Skin of body (tissue), 2 donors: Measurements from ENCODE around the gene PRR35. TPM values are rescaled to one million over a fixed set of nuclear protein-coding genes. Genes with fewer than 3 reads are reported as not detected.
"Not testable (repeated sequence)": the region's sequence is repeated elsewhere in the genome, so short reads cannot be mapped to it uniquely, and the experiment has no call there.

Experiments
- DNase-seq: peaks from one replicate; lab custom pipeline; 2025; lab: John Stamatoyannopoulos, UW
- total RNA-seq: library from RNA; depleted of rRNA; stranded (reverse); fragments of >200 nt; gene quantifications from one replicate; pipeline ENCODE4 v1.2.3, GENCODE V29; 2014

PRR35 gene
- total RNA-seq, 1 donor from 2014 or later = not detected

DNA sequence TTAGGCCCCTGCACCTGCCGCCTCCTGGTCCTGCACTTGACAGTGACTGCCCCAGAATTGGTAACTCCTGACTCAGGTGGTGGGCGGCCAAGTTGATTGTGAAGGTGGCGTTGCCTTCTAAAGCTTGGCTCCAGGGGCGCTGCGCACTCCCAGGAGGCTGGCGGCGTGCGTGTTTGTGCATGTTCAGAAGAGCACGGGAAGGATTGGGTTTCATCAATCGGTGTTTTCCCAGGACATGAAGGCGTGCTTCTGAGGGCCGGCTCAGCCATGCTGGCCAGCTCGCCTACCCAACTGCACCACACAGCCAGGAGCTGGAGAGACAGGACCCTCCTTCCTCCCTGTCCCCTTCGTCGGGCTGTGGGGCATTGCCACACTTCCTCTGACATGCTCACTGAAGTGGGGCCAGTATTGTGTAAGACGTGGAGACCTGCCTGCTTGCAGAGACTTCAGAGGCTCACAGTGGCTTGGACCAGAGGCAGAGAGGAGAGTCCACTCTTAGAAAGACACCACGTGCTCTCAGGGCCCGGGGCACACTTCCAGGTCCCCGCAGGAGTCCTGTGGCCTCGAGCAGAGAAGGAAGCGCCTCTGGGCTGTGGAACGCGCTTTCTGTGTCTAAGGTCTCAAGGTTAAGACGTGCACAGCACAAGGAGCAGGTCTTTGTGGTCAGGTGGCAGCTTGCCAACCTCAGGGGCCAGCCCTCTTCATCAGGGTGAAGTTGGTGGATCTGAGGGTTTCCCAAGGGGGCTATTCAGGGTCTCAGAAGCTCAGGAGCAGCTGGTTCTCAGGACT is 32.5 kb downstream of the PRR35 start:
- no peak for DNase-seq

DNA sequence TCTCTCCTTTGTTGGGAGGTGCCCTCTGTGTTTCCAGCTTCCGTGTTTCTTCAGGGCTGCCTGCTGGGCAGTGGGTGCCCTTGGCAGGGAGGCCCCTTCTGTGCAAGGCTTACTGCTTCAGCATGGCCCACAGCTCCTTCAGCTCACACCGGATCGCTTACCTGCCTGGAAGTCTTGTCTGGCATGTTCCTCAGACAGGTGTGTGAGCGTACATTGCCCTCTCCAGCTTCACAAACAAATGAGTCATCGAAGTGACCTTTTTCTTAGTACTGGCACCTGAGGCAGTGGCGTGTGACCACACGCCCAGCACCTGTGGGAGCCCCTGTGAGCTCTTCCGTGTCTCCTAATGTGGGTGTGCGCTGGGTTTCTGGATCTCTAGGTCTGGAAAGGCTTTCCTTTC is 33.2 kb downstream of the PRR35 start:
- no peak for DNase-seq

DNA sequence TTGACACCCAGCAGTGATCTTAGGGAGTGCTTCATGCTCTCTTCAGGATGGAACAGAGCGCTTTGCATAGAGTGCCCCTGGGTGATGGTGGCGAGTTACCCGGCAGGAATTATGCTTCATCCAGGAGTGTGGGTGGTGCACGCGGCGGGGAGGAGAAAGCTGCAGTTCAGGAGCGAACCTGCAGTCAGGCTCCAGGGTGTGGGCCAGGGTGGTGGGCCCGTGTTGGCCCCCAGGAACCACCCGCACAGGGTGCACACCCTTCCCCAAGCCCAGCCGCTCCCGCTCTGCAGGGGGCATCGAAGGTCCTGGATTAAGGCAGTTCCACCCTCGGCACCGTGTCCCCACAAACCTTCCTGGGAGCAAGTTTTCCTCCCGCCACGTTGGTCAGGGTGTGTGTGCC is 33.6 kb downstream of the PRR35 start:
- DNase-seq = no peak

DNA sequence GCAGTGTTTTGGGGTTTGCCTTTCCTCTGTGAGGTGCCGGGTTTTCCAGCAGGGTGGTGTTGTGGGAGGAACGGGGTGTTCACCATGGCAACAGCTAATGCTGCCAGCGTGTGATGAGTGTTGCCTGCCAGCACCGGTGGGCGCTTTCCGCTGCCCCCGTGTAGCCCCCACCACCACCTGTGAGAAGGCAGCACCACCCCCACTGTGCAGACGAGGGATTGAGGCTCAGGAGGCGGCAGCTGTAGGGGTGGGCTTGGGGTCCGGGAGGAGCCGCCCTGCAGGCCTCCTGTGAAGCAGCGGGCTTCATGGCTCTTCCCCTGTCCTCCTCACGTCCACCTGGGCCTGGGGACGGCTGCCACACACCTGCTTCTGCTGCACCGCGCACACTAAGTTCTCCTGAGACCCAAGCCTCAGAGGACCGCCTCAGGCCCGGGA is 34.9 kb downstream of the PRR35 start:
- no peak for DNase-seq

DNA sequence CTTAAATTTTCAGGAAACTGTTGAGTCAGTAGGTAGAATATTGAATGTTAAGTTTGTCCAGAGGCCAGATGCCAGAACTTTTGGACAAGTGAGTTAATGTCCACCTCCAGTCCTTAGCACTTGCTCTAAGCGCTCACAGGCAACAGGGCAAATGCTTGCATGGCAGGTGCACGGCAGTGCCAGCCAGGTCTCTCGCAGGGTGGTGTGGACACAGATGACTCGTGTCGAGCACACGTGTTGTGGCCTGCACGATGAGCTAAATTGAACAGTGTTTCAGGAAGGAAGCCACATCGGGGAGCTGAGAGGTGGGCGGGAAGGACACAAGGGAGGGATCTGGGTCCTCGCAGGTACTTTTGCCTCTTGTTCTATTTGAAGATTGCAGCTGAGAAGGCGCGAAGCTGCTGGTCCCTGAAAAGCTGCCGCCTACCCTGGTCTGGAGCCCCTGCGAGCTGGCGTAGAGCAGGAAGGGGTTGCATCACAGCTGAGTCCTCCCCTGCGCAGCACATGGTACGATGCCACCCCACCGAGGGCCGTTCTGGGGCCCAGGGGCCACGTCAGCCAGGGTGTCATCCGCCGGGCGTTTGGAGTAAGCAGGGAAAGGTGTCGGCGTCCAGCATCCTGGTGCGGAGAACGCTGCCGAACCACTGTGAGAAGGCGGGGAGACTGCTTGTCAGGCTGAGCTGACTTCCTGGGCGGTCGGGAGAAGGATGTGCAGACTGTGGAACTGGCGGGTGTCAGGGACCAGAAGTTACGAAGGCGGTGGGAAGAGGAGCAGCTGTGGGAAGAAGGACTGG is 35.9 kb downstream of the PRR35 start:
- no peak for DNase-seq

DNA sequence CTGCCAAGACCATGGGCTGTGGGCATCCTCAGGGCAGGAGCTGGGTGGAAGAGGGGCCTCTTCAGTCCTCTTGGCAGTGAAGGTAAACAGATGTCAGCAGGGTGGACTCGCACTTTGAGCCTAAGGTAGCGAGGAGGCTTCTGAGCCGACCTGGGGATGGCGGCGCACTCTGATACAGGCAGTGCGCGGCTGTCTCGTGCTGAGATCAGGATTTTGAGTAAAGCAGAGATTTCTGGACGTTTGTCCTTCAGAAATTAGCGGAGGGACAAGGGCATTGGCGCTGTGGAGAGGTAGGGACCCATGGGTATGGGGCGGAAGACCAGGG is 36.5 kb downstream of the PRR35 start:
- DNase-seq = no peak

DNA sequence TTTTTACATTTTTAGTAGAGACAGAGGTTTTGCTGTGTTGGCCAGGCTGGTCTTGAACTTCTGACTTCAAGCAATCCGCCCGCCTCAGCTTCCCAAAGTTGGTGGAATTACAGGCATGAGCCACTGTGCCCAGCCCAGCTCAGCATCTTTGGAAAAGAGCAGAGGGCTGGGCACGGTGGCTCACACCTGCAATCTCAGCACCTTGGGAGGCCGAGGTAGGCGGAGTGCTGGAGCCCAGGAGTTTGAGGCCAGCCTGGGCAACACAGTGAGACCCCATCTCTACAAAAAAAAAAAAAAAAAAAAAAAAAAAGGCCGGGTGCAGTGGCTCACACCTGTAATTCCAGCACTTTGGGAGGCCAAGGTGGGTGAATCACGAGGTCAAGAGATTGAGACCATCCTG is 37.5 kb downstream of the PRR35 start:
- DNase-seq = not testable (repeated sequence)

DNA sequence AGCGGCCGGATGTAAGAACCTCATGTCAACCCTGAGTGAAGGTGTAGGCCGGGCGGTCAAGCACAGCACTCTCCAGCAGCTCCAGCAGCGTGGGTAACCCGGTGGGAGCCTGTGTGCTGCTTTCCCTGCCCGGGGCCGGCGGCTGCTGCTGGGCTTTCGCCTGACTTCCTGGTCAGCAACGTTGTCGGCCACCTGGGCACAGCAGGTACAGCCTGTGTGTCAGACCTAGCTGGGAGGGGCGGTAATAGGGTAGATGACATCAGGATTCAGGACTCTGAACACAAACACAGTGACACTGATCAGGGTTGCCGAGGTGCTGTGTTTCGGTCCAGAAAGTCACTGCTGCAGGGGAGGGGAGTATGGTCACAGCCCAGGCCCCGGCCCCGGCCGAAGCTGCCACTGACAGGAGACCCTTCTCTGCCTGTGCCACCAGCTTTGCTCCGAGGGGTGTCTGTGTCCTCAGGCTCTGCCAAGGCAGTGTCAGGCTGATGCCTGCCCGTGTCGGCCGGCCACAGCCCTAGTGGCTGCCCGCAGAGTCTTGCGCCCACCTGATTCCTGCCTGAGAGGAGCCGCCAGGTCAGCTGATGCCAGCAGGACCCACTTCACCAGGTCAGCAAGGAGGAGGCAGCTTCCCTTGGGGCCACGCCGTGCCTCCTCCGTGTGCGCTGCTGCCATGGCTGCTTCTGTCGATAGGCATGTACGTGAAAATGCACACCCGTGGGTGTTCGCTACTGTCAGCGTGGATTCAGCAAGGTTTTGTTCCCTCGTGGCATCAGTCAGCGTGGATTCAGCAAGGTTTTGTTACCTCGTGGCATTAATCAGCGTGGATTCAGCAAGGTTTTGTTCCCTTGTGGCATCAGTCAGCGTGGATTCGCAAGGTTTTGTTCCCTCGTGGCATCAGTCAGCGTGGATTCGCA is 38.9 kb downstream of the PRR35 start:
- no peak for DNase-seq

- no peak for DNase-seq
Measured at GRCh38 chr16:600781-601180, 40.6 kb downstream of the PRR35 start.

GRCh38 chr16:603933-604332 is 43.7 kb downstream of the PRR35 start:
- DNase-seq = no peak

DNA sequence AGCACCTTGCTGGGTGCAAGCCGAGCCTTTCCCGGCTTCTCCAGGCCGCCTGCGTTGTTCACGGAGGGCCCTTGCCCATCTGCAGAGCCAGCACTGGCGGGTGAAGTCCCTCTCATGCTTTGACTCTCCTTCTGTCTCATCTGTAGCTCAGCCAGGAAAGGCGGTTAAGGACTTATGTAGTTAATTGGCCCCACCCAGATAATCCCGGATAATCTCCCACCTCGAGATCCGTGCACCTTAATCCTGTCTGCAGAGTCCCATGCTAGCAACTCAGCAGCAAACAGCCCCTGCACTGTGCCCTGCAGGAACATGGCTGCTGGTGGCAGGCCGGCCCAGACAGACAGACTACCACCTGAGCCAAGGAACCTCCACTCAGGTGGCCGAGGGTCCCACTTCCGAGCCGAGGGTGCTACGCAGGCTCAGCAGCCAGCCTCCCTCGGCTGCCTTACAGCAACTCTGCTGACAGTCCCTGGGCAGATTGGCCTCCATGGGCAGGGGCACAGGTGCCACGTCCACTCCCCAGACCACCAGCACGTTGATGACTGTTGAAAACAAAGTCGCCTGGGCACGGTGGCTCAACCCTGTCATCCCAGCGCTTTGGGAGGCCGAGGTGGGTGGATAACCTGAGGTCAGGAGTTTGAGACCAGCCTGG is 46.6 kb downstream of the PRR35 start:
- DNase-seq = no peak

GRCh38 chr16:608019-608418 is 47.8 kb downstream of the PRR35 start:
- no peak for DNase-seq

GRCh38 chr16:609316-609715 is 49.1 kb downstream of the PRR35 start:
- DNase-seq = no peak

GRCh38 chr16:609984-610383 is 49.8 kb downstream of the PRR35 start:
- DNase-seq = no peak

DNA sequence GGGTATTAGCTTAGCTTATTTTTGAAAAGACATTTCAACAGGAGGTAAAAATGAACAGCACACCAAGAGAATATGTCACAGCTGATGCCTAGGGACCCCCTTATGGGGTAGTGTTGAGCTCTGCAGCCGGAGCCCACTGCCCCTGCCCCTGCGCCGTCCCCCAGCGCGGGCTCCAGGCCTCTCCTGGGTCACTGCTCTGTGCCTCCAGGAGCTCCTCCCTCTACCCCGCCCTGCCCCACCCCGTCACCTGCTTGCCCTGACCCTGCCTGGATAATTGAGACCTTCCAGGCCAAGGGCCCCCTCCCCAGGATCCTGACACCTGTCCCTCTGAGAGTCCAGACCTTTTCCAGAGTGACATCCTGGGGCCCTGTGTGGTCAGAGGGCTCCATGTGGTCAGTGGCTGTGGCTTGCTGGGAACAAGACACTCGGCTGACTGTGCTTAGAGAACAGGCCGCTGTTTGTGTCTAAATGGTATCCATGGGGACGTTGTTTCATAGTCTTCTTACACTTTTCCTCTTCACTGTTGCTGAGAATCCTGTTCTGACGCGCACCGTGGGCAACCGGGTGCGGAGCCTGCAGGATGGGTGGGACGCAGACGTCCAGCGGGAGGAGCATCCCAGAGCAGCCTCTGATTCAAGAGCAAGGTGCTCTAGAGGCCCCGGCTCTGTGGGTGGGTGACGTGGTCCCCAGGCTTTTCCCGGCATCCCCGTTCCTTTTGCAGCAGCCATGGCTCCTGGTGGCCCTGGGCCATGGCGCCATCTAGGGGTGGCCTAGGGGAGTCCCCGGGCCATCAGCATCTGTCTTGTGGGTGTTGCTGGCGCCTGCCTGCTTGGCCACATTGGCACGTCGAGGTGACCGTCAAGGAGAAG is 50.6 kb downstream of the PRR35 start:
- DNase-seq = no peak

- DNase-seq = no peak
Measured at GRCh38 chr16:615122-615521, 54.9 kb downstream of the PRR35 start.
